Measurements from ENCODE around the gene RAB4B. TPM values are rescaled to one million over a fixed set of nuclear protein-coding genes. Genes with fewer than 3 reads are reported as not detected.

RAB4B gene
- total RNA-seq, 1 donor from 2014 or later, result 20.7 TPM

GRCh38 chr19:40804783-40805242 lies 26.8 kb downstream of the RAB4B start:
- peaks cover 14% of the 10 kb centered on the region for H3K36me3 Mint-ChIP-seq (ENCODE audit: insufficient read depth)
- H3K27me3 Mint-ChIP-seq, result no peaks in the 10 kb centered on the region
- TF ChIP-seq CTCF (IDR thresholded peaks at IDR 0.05; ENCODE audit: unreplicated experiment), result no peak
- H3K4me3 Mint-ChIP-seq (ENCODE audit: low read depth), result no peak overlapping the region
- peak overlapping the region; percentile 37 for H3K27ac Mint-ChIP-seq
- H3K4me1 Mint-ChIP-seq (ENCODE audit: low read depth), result peaks cover 51% of the 10 kb centered on the region
- DNase-seq (ENCODE audit: low spot score, unreplicated experiment), result no peak
- no peaks in the 10 kb centered on the region for H3K9me3 Mint-ChIP-seq (ENCODE audit: low read depth)

- no peaks in the 10 kb centered on the region for H3K27me3 Mint-ChIP-seq
- no peak overlapping the region for H3K4me3 Mint-ChIP-seq (ENCODE audit: low read depth)
- no peaks in the 10 kb centered on the region for H3K9me3 Mint-ChIP-seq (ENCODE audit: low read depth)
- H3K36me3 Mint-ChIP-seq (ENCODE audit: insufficient read depth), result peaks cover 14% of the 10 kb centered on the region
- no peak for DNase-seq (ENCODE audit: low spot score, unreplicated experiment)
- no peak for TF ChIP-seq CTCF (IDR thresholded peaks at IDR 0.05; ENCODE audit: unreplicated experiment)
- peaks cover 49% of the 10 kb centered on the region for H3K4me1 Mint-ChIP-seq (ENCODE audit: low read depth)
- H3K27ac Mint-ChIP-seq, result peak overlapping the region; percentile 37
Observed at GRCh38 chr19:40805258-40805868, 27.3 kb downstream of the RAB4B start.

- no peaks in the 10 kb centered on the region for H3K9me3 Mint-ChIP-seq (ENCODE audit: low read depth)
- H3K36me3 Mint-ChIP-seq (ENCODE audit: insufficient read depth), result peaks cover 13% of the 10 kb centered on the region
- peak overlapping the region; percentile 28 for H3K4me3 Mint-ChIP-seq (ENCODE audit: low read depth)
- H3K27ac Mint-ChIP-seq, result peak overlapping the region; percentile 23
- TF ChIP-seq CTCF (IDR thresholded peaks at IDR 0.05; ENCODE audit: unreplicated experiment), result peak; percentile 84
- H3K4me1 Mint-ChIP-seq (ENCODE audit: low read depth), result peaks cover 52% of the 10 kb centered on the region
- peaks cover 2% of the 10 kb centered on the region for H3K27me3 Mint-ChIP-seq
- DNase-seq (ENCODE audit: low spot score, unreplicated experiment), result peak; percentile 64
Observed at GRCh38 chr19:40806423-40807146, 28.5 kb downstream of the RAB4B start.

- H3K4me3 Mint-ChIP-seq (ENCODE audit: low read depth), result no peak overlapping the region
- H3K27me3 Mint-ChIP-seq, result peaks cover 7% of the 10 kb centered on the region
- H3K27ac Mint-ChIP-seq, result no peak overlapping the region
- no peaks in the 10 kb centered on the region for H3K9me3 Mint-ChIP-seq (ENCODE audit: low read depth)
- peaks cover 50% of the 10 kb centered on the region for H3K4me1 Mint-ChIP-seq (ENCODE audit: low read depth)
- DNase-seq (ENCODE audit: low spot score, unreplicated experiment), result no peak
- peaks cover 10% of the 10 kb centered on the region for H3K36me3 Mint-ChIP-seq (ENCODE audit: insufficient read depth)
- TF ChIP-seq CTCF (IDR thresholded peaks at IDR 0.05; ENCODE audit: unreplicated experiment), result peak; percentile 57
Observed at GRCh38 chr19:40807147-40808020, 29.3 kb downstream of the RAB4B start.

GRCh38 chr19:40808021-40808325 lies 29.9 kb downstream of the RAB4B start:
- DNase-seq (ENCODE audit: low spot score, unreplicated experiment), result no peak
- no peak overlapping the region for H3K27ac Mint-ChIP-seq
- peaks cover 13% of the 10 kb centered on the region for H3K27me3 Mint-ChIP-seq
- H3K9me3 Mint-ChIP-seq (ENCODE audit: low read depth), result no peaks in the 10 kb centered on the region
- no peak for TF ChIP-seq CTCF (IDR thresholded peaks at IDR 0.05; ENCODE audit: unreplicated experiment)
- H3K4me3 Mint-ChIP-seq (ENCODE audit: low read depth), result no peak overlapping the region
- H3K4me1 Mint-ChIP-seq (ENCODE audit: low read depth), result peaks cover 47% of the 10 kb centered on the region
- peaks cover 10% of the 10 kb centered on the region for H3K36me3 Mint-ChIP-seq (ENCODE audit: insufficient read depth)

Data from progenitor cell of endocrine pancreas (in vitro differentiated cells).